HepG2 (cell line): Measurements from ENCODE around the gene RAB33B. TPM values are rescaled to one million over a fixed set of nuclear protein-coding genes. Genes with fewer than 3 reads are reported as not detected.

Experiments
- ASH2L ChIP-seq: fragments of 300-600, 200-600 bp; sonication (generic); IDR thresholded peaks from 2 replicates; pipeline ENCODE4 v1.7.0; 2017; ENCODE audit warnings: low read depth, mild to moderate bottlenecking, moderate library complexity, mixed read lengths, low read length; ENCODE audit not compliant: insufficient read length
- EHMT2 ChIP-seq: fragments of 200-600 bp; sonication (generic); IDR thresholded peaks from 2 replicates; pipeline ENCODE4 v1.7.0; 2017; ENCODE audit warnings: antibody characterized with exemption, low read depth, low read length, borderline replicate concordance
- FIP1L1 ChIP-seq: fragments of 200-400 bp; formaldehyde crosslinking; IDR thresholded peaks from 2 replicates; pipeline ENCODE4 v1.6.1; 2018; ENCODE audit warnings: low read depth, mild to moderate bottlenecking, low read length, moderate library complexity, borderline replicate concordance; ENCODE audit not compliant: insufficient read depth
- GABPA ChIP-seq, 2 experiments: IDR thresholded peaks; 2 replicates each; pipeline ENCODE4 v1.6.1; 2011 to 2016; ENCODE audit warnings: low read depth in 2 of 2, low read length in 1 of 2, missing biosample characterization in 1 of 2, missing genetic modification characterization in 1 of 2
- HIC2 ChIP-seq: sonication (generic); formaldehyde crosslinking; IDR thresholded peaks from 2 replicates; pipeline ENCODE4 v1.9.0; 2022; ENCODE audit warnings: low read depth, missing genetic modification reagents
- JUN ChIP-seq: sonication (generic); formaldehyde crosslinking; IDR thresholded peaks from 2 replicates; pipeline ENCODE4 v1.4.0; 2020; ENCODE audit warnings: mild to moderate bottlenecking, missing genetic modification reagents
- KAT7 ChIP-seq: IDR thresholded peaks from 2 replicates; pipeline ENCODE4 v1.6.1; 2018; ENCODE audit warnings: borderline replicate concordance, missing compliant biosample characterization
- MAF1 ChIP-seq: sonication (generic); formaldehyde crosslinking; IDR thresholded peaks from 2 replicates; pipeline ENCODE4 v1.5.0; 2020; ENCODE audit warnings: missing genetic modification reagents, borderline replicate concordance
- MEF2D ChIP-seq: sonication (generic); formaldehyde crosslinking; IDR thresholded peaks from 2 replicates; pipeline ENCODE4 v1.5.1; 2020; ENCODE audit warnings: mild to moderate bottlenecking, missing genetic modification reagents
- NFE2L2 ChIP-seq: fragments of 150-350 bp; IDR thresholded peaks from 2 replicates; pipeline ENCODE4 v1.6.1; 2014; ENCODE audit warnings: low read length
- PTBP1 ChIP-seq: fragments of 200-400 bp; formaldehyde crosslinking; IDR thresholded peaks from 2 replicates; pipeline ENCODE4 v1.6.1; 2018; ENCODE audit warnings: low read length, low read depth; ENCODE audit not compliant: poor library complexity, severe bottlenecking
- SRSF1 ChIP-seq: fragments of 200-400 bp; formaldehyde crosslinking; optimal IDR thresholded peaks from 2 replicates; pipeline ENCODE3; 2017; ENCODE audit warnings: mild to moderate bottlenecking, low read depth, low read length, moderate library complexity
- ZFX ChIP-seq: sonication (generic); formaldehyde crosslinking; IDR thresholded peaks from 2 replicates; pipeline ENCODE4 v1.4.0; 2020; ENCODE audit warnings: mild to moderate bottlenecking, low read depth, missing genetic modification reagents, moderate library complexity
- ZNF335 ChIP-seq: sonication (generic); formaldehyde crosslinking; IDR thresholded peaks from 2 replicates; pipeline ENCODE4 v1.4.0; 2020; ENCODE audit warnings: missing genetic modification reagents
- ZNF572 ChIP-seq: sonication (generic); formaldehyde crosslinking; IDR thresholded peaks from 2 replicates; pipeline ENCODE4 v1.5.1; 2020; ENCODE audit warnings: mild to moderate bottlenecking, missing genetic modification reagents
- ZNF577 ChIP-seq: sonication (generic); formaldehyde crosslinking; IDR thresholded peaks from 2 replicates; pipeline ENCODE4 v1.4.0; 2020; ENCODE audit warnings: mild to moderate bottlenecking, low read depth, missing genetic modification reagents, borderline replicate concordance
- ZNF616 ChIP-seq: sonication (generic); formaldehyde crosslinking; IDR thresholded peaks from 2 replicates; pipeline ENCODE4 v1.5.0; 2020; ENCODE audit warnings: low read depth, mild to moderate bottlenecking, missing genetic modification reagents
- ZNF670 ChIP-seq: sonication (generic); formaldehyde crosslinking; IDR thresholded peaks from 2 replicates; pipeline ENCODE4 v1.8.0; 2022; ENCODE audit warnings: mild to moderate bottlenecking, missing genetic modification reagents, borderline replicate concordance
- ZNF747 ChIP-seq: sonication (generic); formaldehyde crosslinking; IDR thresholded peaks from 2 replicates; pipeline ENCODE4 v1.8.1; 2023; ENCODE audit warnings: missing genetic modification reagents, mild to moderate bottlenecking, borderline replicate concordance
- ZNF788 ChIP-seq: sonication (generic); formaldehyde crosslinking; IDR thresholded peaks from 2 replicates; pipeline ENCODE4 v1.5.0; 2020; ENCODE audit warnings: mild to moderate bottlenecking, missing genetic modification reagents, borderline replicate concordance
- ZZZ3 ChIP-seq: sonication (generic); formaldehyde crosslinking; IDR thresholded peaks from 2 replicates; pipeline ENCODE4 v1.4.0; 2020; ENCODE audit warnings: missing genetic modification reagents, mild to moderate bottlenecking, borderline replicate concordance
- polyA plus RNA-seq, 8 experiments: library from polyadenylated mRNA; depleted of rRNA in 3 of 8; stranded (reverse) in 7 of 8; unstranded in 1 of 8; fragments of >200 nt; fragmentation: Illumina TruSeq in 4 of 8; extraction: Trizol in 4 of 8; gene quantifications; 2 replicates each; pipeline versions ENCODE4 v1.2.1 to v1.2.3, GENCODE V29; 2011 to 2016; ENCODE audit warnings: low read depth in 4 of 8, missing spikeins in 1 of 8, mixed read lengths in 1 of 8; ENCODE audit not compliant: insufficient read depth in 1 of 8
- total RNA-seq, 5 experiments: library from RNA; depleted of rRNA; stranded (reverse); fragments of >200 nt; fragmentation: Illumina TruSeq; extraction: Trizol; gene quantifications; 2 replicates each; pipeline ENCODE4 v1.2.3, GENCODE V29; 2016; ENCODE audit warnings: low read depth in 1 of 5

Gene RAB33B
- total and polyA plus RNA-seq, 2 of the 13 experiments (the other 11 are each of a cell fraction or from before 2014, with no cell fraction given) = 7.6 to 8.1 TPM

GRCh38 chr4:139453371-139454110 lies 380 bp upstream of the RAB33B start (continued):
- TF ChIP-seq ZNF577 (0 out of 2 replicates have a peak, but pooled peaks have one; percentile 31), PTBP1 (no peak), ZNF335 (CRISPR knock-in tag) (peak; percentile 81), ZNF572 (CRISPR knock-in tag) (peak; percentile 86), ZNF747 (peak; percentile 77), GABPA (IDR thresholded peaks at IDR 0.05; ENCODE audit: low read depth, low read length) (peak; percentile 42; the same call in 1 of the 2 replicates), GABPA (CRISPR knock-in tag; IDR thresholded peaks at IDR 0.05; ENCODE audit: low read depth) (peak; percentile 72), ZNF788 (peak; percentile 81; the same call in 1 of the 2 replicates), FIP1L1 (peak; percentile 36; the same call in 1 of the 2 replicates), ZNF670 (CRISPR knock-in tag) (no peak; the same call in 1 of the 2 replicates), JUN (CRISPR knock-in tag) (no peak; the same call in 1 of the 2 replicates), ZNF616 (CRISPR knock-in tag) (peak; percentile 79; the same call in 1 of the 2 replicates), SRSF1 (peak; percentile 46), HIC2 (peak; percentile 54; the same call in 1 of the 2 replicates), EHMT2 (no peak), MEF2D (CRISPR knock-in tag) (peak; percentile 57; the same call in 1 of the 2 replicates), NFE2L2 (no peak), ASH2L (peak; percentile 47), ZFX (CRISPR knock-in tag) (peak; percentile 90), ZZZ3 (CRISPR knock-in tag) (no peak; the same call in 1 of the 2 replicates), MAF1 (CRISPR knock-in tag) (no peak), KAT7 (CRISPR knock-in tag) (no peak)
